Thyroid gland (tissue), 4 donors: ENCODE measurements around the gene EXOC1L.

Experiments used
- CTCF ChIP-seq, 6 experiments: fragments of 200-600 bp in 3 of 6; fragments of 450-650 bp in 3 of 6; sonication (generic) in 3 of 6; IDR thresholded peaks; one replicate each; pipeline ENCODE4 v1.5.1; 2016 to 2019; ENCODE audit warnings: antibody characterized with exemption in 6 of 6, mild to moderate bottlenecking in 2 of 6, inconsistent platforms in 1 of 6, moderate library complexity in 1 of 6
- POLR2A ChIP-seq, 2 donors: fragments of 450-650 bp; IDR thresholded peaks; one replicate each; pipeline ENCODE4 v1.6.1; 2017; ENCODE audit warnings: antibody characterized with exemption in 2 of 2, mild to moderate bottlenecking in 2 of 2, moderate library complexity in 1 of 2

- TF ChIP-seq POLR2A (IDR thresholded peaks at IDR 0.05) (no peak), CTCF (IDR thresholded peaks at IDR 0.05) (no peak)
Measured at GRCh38 chr4:55837903-55838302, 18.3 kb downstream of the EXOC1L start.
